C4-2B (cell line): ENCODE results near the gene SGMS2.

Source experiments
- H3K27ac ChIP-seq: fragments of 450-650 bp; 2 replicates; pipeline ENCODE4 v1.5.1; 2017
- CTCF ChIP-seq: fragments of 450-650 bp; conservative IDR thresholded peaks from 2 replicates; pipeline ENCODE4 v1.5.1; 2017; ENCODE audit warnings: mild to moderate bottlenecking
- ZFX ChIP-seq: fragments of 450-650 bp; IDR thresholded peaks from 2 replicates; pipeline ENCODE4 v1.6.1; 2017

Gene SGMS2

GRCh38 chr4:107799669-107800450 lies 24.9 kb upstream of the SGMS2 start:
- no peak overlapping the region for H3K27ac ChIP-seq
- TF ChIP-seq CTCF (no peak), ZFX (no peak)

- H3K27ac ChIP-seq = no peak overlapping the region
- TF ChIP-seq CTCF (no peak), ZFX (no peak)
Measured at GRCh38 chr4:107800706-107801105, 24.0 kb upstream of the SGMS2 start.

- TF ChIP-seq CTCF = no peak
- no peak for TF ChIP-seq ZFX
- H3K27ac ChIP-seq = no peak overlapping the region
Measured at GRCh38 chr4:107801766-107802211, 22.9 kb upstream of the SGMS2 start.

DNA sequence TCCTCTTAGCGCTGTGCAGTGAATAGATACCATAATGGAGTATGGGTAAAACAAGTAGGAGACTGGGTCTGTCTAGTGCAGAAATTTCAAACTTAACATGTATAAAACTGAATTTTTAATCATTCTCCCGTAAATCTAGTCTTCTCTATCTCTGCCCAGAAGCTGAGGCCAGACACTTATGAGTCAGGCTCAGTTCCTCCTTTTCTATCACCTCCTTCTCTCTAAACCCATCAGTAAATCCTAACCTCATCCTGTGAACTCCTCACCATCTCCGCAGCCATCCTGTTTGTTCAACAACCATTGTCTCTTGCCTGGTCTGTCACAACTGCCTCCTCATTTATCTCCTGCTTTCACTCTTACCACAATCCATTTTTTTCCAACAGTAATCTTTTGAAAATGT lies 19.8 kb upstream of the SGMS2 start:
- TF ChIP-seq ZFX = no peak
- no peak for TF ChIP-seq CTCF

GRCh38 chr4:107806196-107806595 lies 18.5 kb upstream of the SGMS2 start:
- TF ChIP-seq ZFX (no peak), CTCF (no peak)

More for the DNA sequence above, 19.8 kb upstream of the SGMS2 start:
- H3K27ac ChIP-seq = no peak overlapping the region

DNA sequence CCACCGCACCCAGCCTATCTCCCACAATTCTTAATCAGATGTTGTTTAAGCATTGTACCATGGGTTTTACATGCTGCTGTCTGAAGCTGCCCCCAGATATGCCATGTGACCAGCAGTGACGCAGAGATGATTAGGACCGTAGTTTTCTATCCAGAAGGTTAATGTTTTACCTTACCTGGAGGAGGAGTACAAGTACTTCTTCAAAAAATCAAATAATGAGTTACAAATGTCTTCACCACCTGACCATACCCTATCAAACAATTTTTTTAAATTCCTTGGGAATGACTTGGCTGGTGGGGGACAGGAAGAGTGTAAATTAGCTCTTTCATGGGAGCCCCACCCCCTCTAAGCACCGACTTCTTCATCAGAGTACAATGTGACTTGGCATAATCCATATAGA lies 16.2 kb upstream of the SGMS2 start:
- H3K27ac ChIP-seq = no peak overlapping the region
- TF ChIP-seq ZFX (no peak), CTCF (no peak)

More at GRCh38 chr4:107806196-107806595, 18.5 kb upstream of the SGMS2 start:
- H3K27ac ChIP-seq = no peak overlapping the region

DNA sequence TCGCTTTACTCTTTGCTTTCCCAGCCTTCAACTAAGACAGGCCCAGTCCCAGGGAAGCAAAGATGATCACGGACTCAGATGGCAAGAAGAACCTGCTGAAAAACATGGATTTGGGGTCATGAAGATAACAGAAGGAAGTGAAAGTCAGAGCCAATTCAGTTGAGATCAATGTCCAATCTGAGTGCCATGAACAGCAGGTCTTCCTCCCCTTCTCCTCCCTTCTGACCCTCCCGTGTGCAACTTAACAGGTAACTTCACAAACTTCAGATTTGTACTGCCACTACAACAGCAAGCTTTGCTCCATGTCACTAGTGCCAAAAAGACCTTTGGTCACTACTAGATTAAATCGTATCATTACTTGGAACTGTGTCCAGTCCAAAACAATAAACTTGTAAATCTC lies 15.5 kb upstream of the SGMS2 start:
- TF ChIP-seq CTCF (no peak), ZFX (no peak)
- H3K27ac ChIP-seq = no peak overlapping the region
